Bronchial smooth muscle cell (primary cell): ENCODE results near the gene PRR14L. TPM values are rescaled to one million over a fixed set of nuclear protein-coding genes. Genes with fewer than 3 reads are reported as not detected.

ENCODE experiments used
- total RNA-seq: library from RNA; depleted of rRNA; stranded (reverse); fragments of >200 nt; gene quantifications from 2 replicates; pipeline ENCODE4 v1.2.1, GENCODE V29; 2014

PRR14L gene
- 10.0 and 12.0 TPM in 2 replicates for total RNA-seq

GRCh38 chr22:31749636-31750364 lies at the start of gene PRR14L:
TSS of gene PRR14L (minus strand) at chr22:31750132. CDS start at chr22:31738860, 11,272 bp downstream.

GRCh38 chr22:31753634-31754501 lies 3.9 kb upstream of the PRR14L start, which contains the start of gene DEPDC5:
TSS of gene DEPDC5 (plus strand) at chr22:31754019. CDS start at chr22:31754922, 903 bp downstream.

GRCh38 chr22:31661851-31662667 lies 87.9 kb downstream of the PRR14L start, which contains the start of gene PISD:
TSS of gene PISD (minus strand) at chr22:31662215. CDS start at chr22:31662208, 7 bp downstream.

Other genes starting within 250 kb of the PRR14L start
- 20.3 and 21.2 TPM in 2 replicates for gene PISD, start 87.9 kb downstream of the PRR14L start, total RNA-seq
- gene DEPDC5, start 3.9 kb upstream of the PRR14L start, total RNA-seq = 9.1 and 11.2 TPM in 2 replicates
- 57.7 and 63.4 TPM in 2 replicates for gene YWHAH, start 194.4 kb upstream of the PRR14L start, total RNA-seq